ENCODE results near the gene VTI1B.

DNA sequence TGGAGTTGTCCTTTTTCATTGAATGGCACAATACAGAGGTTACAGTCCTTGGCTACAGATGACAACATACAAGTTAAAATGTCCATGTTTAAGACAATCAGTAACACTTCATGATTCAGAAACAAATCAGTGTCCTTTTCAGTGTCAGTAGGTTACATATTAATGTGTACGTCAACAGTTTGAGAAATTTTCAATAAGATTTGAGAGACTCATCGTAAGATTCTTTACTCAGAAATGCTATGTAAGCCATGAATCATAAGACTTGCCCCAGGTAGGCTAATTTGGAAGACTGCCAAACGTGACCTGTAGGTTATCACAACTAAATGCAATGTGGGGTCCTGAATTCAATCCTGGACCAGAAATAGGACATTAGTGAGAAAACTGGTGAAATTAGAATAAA lies 30.8 kb upstream of the VTI1B start:
- TF ChIP-seq EZH2 (IDR thresholded peaks at IDR 0.05; ENCODE audit: insufficient read depth, low read length), result no peak
- TF ChIP-seq, protein P1, sequence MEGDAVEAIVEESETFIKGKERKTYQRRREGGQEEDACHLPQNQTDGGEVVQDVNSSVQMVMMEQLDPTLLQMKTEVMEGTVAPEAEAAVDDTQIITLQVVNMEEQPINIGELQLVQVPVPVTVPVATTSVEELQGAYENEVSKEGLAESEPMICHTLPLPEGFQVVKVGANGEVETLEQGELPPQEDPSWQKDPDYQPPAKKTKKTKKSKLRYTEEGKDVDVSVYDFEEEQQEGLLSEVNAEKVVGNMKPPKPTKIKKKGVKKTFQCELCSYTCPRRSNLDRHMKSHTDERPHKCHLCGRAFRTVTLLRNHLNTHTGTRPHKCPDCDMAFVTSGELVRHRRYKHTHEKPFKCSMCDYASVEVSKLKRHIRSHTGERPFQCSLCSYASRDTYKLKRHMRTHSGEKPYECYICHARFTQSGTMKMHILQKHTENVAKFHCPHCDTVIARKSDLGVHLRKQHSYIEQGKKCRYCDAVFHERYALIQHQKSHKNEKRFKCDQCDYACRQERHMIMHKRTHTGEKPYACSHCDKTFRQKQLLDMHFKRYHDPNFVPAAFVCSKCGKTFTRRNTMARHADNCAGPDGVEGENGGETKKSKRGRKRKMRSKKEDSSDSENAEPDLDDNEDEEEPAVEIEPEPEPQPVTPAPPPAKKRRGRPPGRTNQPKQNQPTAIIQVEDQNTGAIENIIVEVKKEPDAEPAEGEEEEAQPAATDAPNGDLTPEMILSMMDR (IDR thresholded peaks at IDR 0.05; ENCODE audit: insufficient read depth, low read depth, low read length), result no peak

Measured in astrocyte (in vitro differentiated cells and primary cell).